Tibial nerve (tissue), 3 donors: ENCODE results near the gene SCN7A.

Source experiments
- POLR2A ChIP-seq, 2 donors: fragments of 450-650 bp; IDR thresholded peaks; one replicate each; pipeline ENCODE4 v1.6.1; 2017; ENCODE audit warnings: antibody characterized with exemption in 2 of 2, mild to moderate bottlenecking in 2 of 2, moderate library complexity in 2 of 2
- TF ChIP-seq, protein P1 (sequence below), 5 experiments: fragments of 200-600 bp in 3 of 5; fragments of 450-650 bp in 2 of 5; sonication (generic) in 3 of 5; IDR thresholded peaks; one replicate each; pipeline ENCODE4 v1.5.1; 2016 to 2019; ENCODE audit warnings: antibody characterized with exemption in 5 of 5, mild to moderate bottlenecking in 3 of 5, moderate library complexity in 2 of 5

DNA sequence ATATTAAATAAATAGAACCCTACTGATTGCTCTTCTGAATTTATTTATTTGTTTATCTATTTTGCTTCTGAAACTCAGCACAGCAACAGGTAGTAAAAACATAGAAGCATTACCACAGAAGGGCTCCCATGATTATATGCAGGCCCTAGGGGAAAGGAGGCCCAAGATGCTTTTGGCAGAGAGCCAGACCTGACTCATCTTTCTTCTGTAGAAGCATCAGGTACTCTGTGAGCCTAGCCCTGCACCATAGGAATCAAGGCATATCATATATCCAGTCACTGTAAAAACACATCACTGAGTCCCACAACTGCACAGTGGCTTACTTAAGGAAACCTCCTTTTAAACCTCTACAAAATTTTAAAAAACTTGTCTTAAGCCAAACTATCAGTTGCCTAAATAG, 120.1 kb downstream of the SCN7A start:
- TF ChIP-seq, protein P1, sequence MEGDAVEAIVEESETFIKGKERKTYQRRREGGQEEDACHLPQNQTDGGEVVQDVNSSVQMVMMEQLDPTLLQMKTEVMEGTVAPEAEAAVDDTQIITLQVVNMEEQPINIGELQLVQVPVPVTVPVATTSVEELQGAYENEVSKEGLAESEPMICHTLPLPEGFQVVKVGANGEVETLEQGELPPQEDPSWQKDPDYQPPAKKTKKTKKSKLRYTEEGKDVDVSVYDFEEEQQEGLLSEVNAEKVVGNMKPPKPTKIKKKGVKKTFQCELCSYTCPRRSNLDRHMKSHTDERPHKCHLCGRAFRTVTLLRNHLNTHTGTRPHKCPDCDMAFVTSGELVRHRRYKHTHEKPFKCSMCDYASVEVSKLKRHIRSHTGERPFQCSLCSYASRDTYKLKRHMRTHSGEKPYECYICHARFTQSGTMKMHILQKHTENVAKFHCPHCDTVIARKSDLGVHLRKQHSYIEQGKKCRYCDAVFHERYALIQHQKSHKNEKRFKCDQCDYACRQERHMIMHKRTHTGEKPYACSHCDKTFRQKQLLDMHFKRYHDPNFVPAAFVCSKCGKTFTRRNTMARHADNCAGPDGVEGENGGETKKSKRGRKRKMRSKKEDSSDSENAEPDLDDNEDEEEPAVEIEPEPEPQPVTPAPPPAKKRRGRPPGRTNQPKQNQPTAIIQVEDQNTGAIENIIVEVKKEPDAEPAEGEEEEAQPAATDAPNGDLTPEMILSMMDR (IDR thresholded peaks at IDR 0.05): no peak
- TF ChIP-seq POLR2A (IDR thresholded peaks at IDR 0.05): no peak
